Esophagus (tissue), 2 donors: ENCODE measurements around the gene SYNPO2. TPM values are rescaled to one million over a fixed set of nuclear protein-coding genes. Genes with fewer than 3 reads are reported as not detected.

Source experiments
- polyA plus RNA-seq, 2 donors: library from polyadenylated mRNA; stranded (reverse); fragments of 200-250 nt; gene quantifications; one replicate each; pipeline ENCODE4 v1.2.3, GENCODE V29; 2013
- donor health status: healthy with polysubstance abuse.
- donor health status: Bipolar disorder and iron deficiency.

SYNPO2 gene
- polyA plus RNA-seq, 2 donors: 22.0 to 46.9 TPM

Other genes starting within 250 kb of the SYNPO2 start
- gene METTL14, start 203.5 kb upstream of the SYNPO2 start, polyA plus RNA-seq: 1 to 10 TPM; 4.3 to 7.2 TPM
- 1 to 10 TPM; 4.1 to 8.5 TPM for gene SEC24D, start 52.7 kb upstream of the SYNPO2 start, polyA plus RNA-seq
- under 1 TPM; 0.09 to 0.18 TPM for gene MYOZ2, start 247.0 kb downstream of the SYNPO2 start, polyA plus RNA-seq